Adrenal gland (tissue), 5 donors: Measurements from ENCODE around the gene UBE2E2.

ENCODE experiments used
- CTCF ChIP-seq, 6 experiments: fragments of 450-650 bp in 4 of 6; fragments of 200-600 bp in 2 of 6; sonication (generic) in 1 of 6; IDR thresholded peaks; 1 replicate in 5 of 6; 2 replicates in 1 of 6; pipeline versions ENCODE4 v1.5.1 to v1.8.0; 2016 to 2021; ENCODE audit warnings: antibody characterized with exemption in 6 of 6, mild to moderate bottlenecking in 2 of 6, moderate library complexity in 1 of 6
- POLR2A ChIP-seq, 2 donors: fragments of 450-650 bp; IDR thresholded peaks; one replicate each; pipeline ENCODE4 v1.6.1; 2017; ENCODE audit warnings: antibody characterized with exemption in 2 of 2, mild to moderate bottlenecking in 2 of 2, moderate library complexity in 1 of 2
- donor health status: DM: no; HTN: no; CAD: no.

DNA sequence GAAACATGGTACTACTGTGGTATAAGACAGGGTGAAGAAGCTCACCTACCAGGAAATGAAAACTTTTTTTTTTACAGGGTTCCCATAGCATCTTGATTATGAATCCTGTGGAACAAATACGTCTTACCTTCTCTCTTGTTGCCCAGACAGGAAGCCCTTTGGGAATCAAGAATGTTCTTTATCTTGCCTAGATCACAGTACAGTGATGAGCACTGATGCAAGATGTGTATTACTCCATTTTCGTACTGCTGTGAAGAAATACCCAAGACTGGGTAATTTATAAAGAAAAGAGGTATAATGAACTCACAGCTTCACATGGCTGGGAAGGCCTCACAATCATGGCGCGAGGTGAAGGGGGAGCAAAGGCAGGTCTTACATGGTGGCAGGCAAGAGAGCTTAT lies 281.3 kb downstream of the UBE2E2 start:
- no peak for TF ChIP-seq POLR2A (IDR thresholded peaks at IDR 0.05)
- TF ChIP-seq CTCF (IDR thresholded peaks at IDR 0.05), result no peak
